IgD-negative memory B cell (primary cell): ENCODE results near the gene THSD4. TPM values are rescaled to one million over a fixed set of nuclear protein-coding genes. Genes with fewer than 3 reads are reported as not detected.

ENCODE experiments used
- H3K27ac Mint-ChIP-seq, 3 donors: one replicate each; pipeline ENCODE4 v1.8.0; 2020 to 2022; ENCODE audit warnings: mild to moderate bottlenecking in 3 of 3, mixed read lengths in 3 of 3, moderate library complexity in 1 of 3
- H3K27me3 Mint-ChIP-seq: one replicate; pipeline ENCODE4 v1.8.0; 2021; ENCODE audit warnings: mixed read lengths
- H3K36me3 Mint-ChIP-seq: one replicate; pipeline ENCODE4 v1.8.0; 2020; ENCODE audit warnings: mild to moderate bottlenecking, mixed read lengths
- H3K4me1 Mint-ChIP-seq, 3 donors: one replicate each; pipeline ENCODE4 v1.8.0; 2020 to 2022; ENCODE audit warnings: mixed read lengths in 3 of 3, mild to moderate bottlenecking in 1 of 3
- H3K4me3 Mint-ChIP-seq, 4 donors: one replicate each; pipeline ENCODE4 v1.8.0; 2020 to 2022; ENCODE audit warnings: mild to moderate bottlenecking in 4 of 4, mixed read lengths in 4 of 4, moderate library complexity in 3 of 4
- H3K9me3 Mint-ChIP-seq, 3 donors: one replicate each; pipeline ENCODE4 v1.8.0; 2020 to 2021; ENCODE audit warnings: mixed read lengths in 3 of 3, mild to moderate bottlenecking in 1 of 3
- polyA plus RNA-seq: library from polyadenylated mRNA; unstranded; fragments of 300-500 nt; fragmentation: Illumina TruSeq; gene quantifications from one replicate; pipeline ENCODE4 v1.2.3, GENCODE V29; 2021

The THSD4 gene
- polyA plus RNA-seq, 1 donor from 2014 or later: not detected

DNA sequence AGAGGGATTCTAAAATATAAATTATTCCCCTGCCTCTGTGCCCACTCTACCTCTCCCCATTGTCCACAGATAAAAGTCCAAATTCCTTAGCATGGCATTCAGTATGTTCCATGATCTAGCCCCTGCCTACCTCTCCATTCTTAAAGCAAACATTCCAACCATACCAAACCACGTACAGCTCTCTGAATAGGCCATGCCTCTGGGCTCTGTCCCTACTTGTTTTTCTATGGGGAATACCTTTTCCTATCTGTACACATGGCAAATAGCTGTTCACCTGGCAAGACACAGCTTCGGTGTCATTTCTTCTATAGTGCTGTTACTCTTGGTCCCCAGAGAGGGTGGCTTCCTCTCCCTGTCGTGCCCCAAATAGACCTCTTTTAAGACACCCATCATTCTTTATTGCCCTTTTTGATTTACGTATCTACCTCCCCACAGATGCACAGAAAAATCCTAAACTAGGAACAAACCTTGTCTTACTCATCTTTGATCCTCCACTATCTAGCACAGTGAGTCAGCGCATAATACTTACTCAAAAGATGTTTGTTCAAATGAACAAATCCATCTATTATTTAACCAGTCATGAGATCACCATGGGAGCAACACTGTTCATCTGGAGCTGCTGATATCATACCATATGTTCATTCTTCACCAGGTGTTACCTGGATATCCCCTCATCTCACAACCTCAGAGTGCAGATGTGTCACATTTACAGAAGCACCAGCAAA lies 329.8 kb downstream of the THSD4 start:
- Mint-ChIP-seq H3K4me3 (no peak overlapping the region), H3K27me3 (peaks cover 2% of the 10 kb centered on the region), H3K4me1 (peaks cover 0 to 5% (median 2%) of the 10 kb centered on the region in 3 donors), H3K36me3 (no peaks in the 10 kb centered on the region), H3K9me3 (no peaks in the 10 kb centered on the region), H3K27ac (no peak overlapping the region)

DNA sequence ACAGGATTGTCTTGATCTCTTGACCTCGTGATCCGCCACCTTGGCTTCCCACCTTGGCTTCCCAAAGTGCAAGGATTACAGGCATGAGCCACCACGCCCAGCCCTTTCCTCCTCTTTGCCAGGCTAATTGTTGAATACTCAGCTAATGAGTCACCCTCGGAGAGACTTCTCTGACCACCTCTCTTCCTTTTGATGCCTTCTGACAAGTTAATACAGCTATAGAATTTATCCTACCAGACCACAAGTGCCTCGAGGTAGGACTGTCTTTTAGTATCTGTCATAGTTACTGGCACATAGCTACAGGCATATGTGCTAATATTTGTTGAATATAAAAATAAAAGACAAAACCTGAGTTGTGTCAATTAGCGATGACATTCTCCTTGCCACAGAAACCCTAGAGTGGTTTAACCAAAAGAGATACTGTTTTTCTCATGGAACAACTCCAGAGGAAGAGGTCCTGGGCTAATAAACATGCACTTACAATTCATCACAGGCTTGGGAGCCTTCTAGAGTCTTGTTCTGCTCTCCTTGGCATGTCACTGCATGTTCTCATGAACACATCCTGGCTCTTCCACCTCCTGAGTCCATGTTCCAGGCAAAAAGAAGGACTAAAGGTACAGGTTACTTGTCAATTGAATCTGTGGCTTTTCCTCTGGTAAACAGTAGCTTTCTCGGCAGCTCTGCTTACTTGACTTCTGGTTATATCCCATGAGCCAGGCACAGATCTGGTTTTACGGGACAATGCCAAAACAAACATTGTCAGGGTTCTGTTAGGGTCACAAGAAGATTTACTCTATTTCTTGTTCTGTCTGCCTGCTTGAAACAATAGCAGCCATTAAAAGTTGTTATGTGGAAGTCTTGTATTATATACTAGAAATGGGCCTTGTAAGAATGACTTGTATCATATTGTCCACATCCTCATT lies 332.3 kb downstream of the THSD4 start:
- H3K4me3 Mint-ChIP-seq: no peak overlapping the region
- peaks cover 0 to 5% (median 0%) of the 10 kb centered on the region in 3 donors for H3K4me1 Mint-ChIP-seq
- H3K36me3 Mint-ChIP-seq: no peaks in the 10 kb centered on the region
- H3K9me3 Mint-ChIP-seq: no peaks in the 10 kb centered on the region
- H3K27ac Mint-ChIP-seq: no peak overlapping the region
- H3K27me3 Mint-ChIP-seq: no peaks in the 10 kb centered on the region

DNA sequence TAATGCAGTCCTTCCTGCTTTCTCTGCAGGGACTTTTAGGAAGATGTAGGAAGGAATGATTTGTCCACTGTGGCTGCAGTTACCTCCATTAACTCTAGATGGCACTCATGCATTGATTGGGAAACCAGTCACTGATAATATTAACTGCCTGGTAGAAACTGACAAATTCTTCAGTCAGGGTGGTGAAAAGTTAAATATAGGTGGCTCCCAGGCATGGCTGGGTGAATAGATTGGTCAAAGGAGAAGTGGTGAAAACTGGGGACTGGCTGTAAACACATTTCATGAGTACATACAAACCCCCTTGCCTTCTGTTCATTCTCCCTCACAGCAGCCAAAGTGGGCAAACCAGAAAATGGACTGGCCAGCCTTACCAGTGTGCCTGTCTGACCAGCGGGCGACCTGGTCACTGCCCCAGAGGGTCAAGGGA lies 333.4 kb downstream of the THSD4 start:
- H3K9me3 Mint-ChIP-seq: no peaks in the 10 kb centered on the region
- no peaks in the 10 kb centered on the region for H3K4me1 Mint-ChIP-seq
- H3K27ac Mint-ChIP-seq: no peak overlapping the region
- H3K27me3 Mint-ChIP-seq: no peaks in the 10 kb centered on the region
- H3K4me3 Mint-ChIP-seq: no peak overlapping the region
- H3K36me3 Mint-ChIP-seq: no peaks in the 10 kb centered on the region

DNA sequence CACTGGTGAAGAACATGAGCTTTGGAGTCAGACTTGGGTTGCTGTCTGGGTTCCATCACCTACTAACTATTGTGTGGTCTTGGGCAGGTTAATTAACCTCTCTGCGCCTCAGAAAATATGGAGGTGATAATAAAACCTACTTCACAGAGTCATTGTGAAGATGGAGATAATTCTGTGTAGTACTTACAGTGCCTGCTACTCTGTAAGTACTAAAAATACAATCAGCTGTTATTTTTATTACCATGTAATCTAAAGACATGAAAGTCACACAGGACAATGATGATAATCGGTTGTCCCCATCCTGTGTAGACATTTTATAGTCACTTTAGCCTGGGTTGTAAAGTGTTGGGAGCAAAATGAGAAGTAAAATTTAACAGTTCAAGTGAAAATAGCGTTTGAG lies 334.1 kb downstream of the THSD4 start:
- Mint-ChIP-seq H3K4me1 (no peaks in the 10 kb centered on the region), H3K4me3 (no peak overlapping the region), H3K36me3 (no peaks in the 10 kb centered on the region), H3K9me3 (no peaks in the 10 kb centered on the region), H3K27ac (no peak overlapping the region), H3K27me3 (no peaks in the 10 kb centered on the region)

DNA sequence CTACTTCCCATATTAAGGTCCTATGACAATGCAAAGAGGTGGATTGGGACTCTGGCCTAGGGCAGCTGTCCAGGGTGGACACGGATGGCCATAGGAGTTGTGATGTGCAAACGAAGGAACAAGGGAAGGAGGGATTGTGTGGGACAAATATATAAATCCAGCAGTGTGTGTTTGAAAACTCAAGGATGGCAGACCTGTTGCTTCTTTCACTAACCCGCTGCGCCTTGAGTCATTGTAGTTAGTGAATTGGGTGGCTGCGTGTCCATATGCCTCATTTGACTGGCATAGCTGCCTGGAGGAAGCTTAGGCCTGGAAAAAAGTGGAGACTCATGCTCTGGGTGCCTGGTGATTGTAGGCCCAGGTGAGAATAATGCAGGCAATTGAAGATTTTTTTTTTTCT lies 334.7 kb downstream of the THSD4 start:
- H3K27ac Mint-ChIP-seq: no peak overlapping the region
- no peaks in the 10 kb centered on the region for H3K27me3 Mint-ChIP-seq
- no peaks in the 10 kb centered on the region for H3K4me1 Mint-ChIP-seq
- H3K9me3 Mint-ChIP-seq: no peaks in the 10 kb centered on the region
- H3K36me3 Mint-ChIP-seq: no peaks in the 10 kb centered on the region
- H3K4me3 Mint-ChIP-seq: no peak overlapping the region

DNA sequence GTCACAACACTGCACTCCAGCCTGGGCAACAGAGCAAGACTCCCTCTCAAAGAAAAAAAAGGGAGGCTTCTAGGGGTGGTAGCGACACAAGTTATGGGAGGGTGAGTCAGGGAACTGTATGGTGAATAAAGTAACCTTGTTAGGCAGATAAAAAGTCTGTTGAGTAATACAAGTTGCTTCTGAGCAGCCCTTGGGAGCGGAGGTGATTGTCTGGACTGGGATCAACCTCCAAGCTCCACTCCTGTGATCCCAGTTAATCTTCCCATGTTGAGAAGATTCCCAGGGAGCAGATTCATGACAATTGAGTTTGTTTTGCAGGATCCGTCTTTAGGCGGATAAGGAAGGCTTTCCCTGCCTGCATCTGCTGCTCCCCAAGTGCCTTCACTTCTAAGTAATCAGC lies 335.9 kb downstream of the THSD4 start:
- H3K9me3 Mint-ChIP-seq: peaks cover 0 to 2% (median 0%) of the 10 kb centered on the region in 3 donors
- no peaks in the 10 kb centered on the region for H3K27me3 Mint-ChIP-seq
- H3K4me3 Mint-ChIP-seq: no peak overlapping the region
- H3K27ac Mint-ChIP-seq: no peak overlapping the region
- H3K36me3 Mint-ChIP-seq: no peaks in the 10 kb centered on the region
- H3K4me1 Mint-ChIP-seq: no peaks in the 10 kb centered on the region

DNA sequence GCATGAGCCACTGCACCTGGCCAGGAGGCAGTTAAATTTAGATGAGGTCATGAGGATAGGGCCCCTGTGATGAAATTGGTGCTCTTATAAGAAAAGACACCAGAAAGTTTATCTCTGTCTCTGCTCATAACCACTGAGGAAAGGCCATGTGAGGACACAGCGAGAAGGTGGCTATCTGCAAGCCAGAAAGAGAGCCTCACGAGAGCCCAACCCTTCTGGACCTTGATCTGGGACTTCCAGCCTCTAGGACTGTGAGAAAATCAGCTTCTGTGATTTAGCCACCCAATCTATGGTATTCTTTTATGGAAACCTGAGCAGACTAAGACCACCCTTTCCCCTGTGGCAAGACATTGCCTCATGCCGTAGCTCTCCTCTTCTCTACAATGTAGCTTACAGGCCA lies 337.6 kb downstream of the THSD4 start:
- Mint-ChIP-seq H3K27ac (no peak overlapping the region), H3K4me3 (no peak overlapping the region), H3K4me1 (no peaks in the 10 kb centered on the region), H3K36me3 (no peaks in the 10 kb centered on the region), H3K27me3 (no peaks in the 10 kb centered on the region), H3K9me3 (peaks cover 0 to 2% (median 0%) of the 10 kb centered on the region in 3 donors)

DNA sequence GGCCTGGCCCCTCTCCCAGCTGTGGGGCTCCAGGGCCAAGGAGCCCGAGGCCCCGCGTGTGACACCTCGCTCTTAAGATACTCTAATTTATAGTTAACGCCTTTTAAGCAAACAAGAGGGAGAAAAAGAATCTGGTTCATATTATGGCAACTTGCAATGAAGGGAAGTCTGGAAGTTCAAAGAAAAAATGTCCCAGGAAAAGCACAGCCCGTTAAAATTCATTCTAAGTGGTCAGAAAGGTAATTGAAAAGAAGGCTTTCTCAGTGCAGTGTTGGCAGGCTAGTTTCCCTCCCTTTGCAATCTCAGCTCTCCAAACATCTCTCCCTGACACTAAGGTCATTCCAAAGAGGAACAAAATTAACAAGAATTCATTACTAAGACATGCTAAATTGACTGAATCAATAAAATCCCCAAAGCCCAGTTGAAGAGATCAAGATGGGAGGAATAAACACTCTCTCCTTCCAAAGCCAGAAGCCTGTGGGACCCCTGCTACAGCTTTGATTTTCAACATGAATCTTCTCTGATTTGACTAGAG lies 339.3 kb downstream of the THSD4 start:
- no peaks in the 10 kb centered on the region for H3K27me3 Mint-ChIP-seq
- no peak overlapping the region for H3K4me3 Mint-ChIP-seq
- H3K9me3 Mint-ChIP-seq: peaks cover 0 to 2% (median 0%) of the 10 kb centered on the region in 3 donors
- H3K4me1 Mint-ChIP-seq: no peaks in the 10 kb centered on the region
- H3K27ac Mint-ChIP-seq: no peak overlapping the region
- no peaks in the 10 kb centered on the region for H3K36me3 Mint-ChIP-seq

DNA sequence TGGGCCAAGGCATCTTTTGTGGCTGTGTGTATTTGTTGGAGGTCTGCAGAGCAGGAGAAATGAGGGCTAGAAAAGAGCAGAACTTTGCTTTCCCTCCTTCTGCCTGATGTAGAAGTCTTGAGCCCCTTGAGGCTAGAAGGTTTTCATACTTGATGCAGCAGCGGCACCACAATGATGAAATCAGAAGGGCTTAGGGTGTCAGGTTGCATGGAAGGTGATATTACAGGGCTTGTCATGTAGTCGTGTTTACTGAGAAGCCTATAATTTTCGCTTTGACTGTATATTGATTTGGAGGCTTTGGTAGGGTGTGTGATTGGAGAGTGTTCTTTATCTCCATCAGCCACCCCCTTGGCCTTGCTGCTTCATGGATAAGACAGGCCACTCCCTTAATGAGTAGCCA lies 339.8 kb downstream of the THSD4 start:
- no peaks in the 10 kb centered on the region for H3K27me3 Mint-ChIP-seq
- H3K4me1 Mint-ChIP-seq: no peaks in the 10 kb centered on the region
- no peak overlapping the region for H3K4me3 Mint-ChIP-seq
- peaks cover 0 to 2% (median 0%) of the 10 kb centered on the region in 3 donors for H3K9me3 Mint-ChIP-seq
- H3K27ac Mint-ChIP-seq: no peak overlapping the region
- no peaks in the 10 kb centered on the region for H3K36me3 Mint-ChIP-seq

DNA sequence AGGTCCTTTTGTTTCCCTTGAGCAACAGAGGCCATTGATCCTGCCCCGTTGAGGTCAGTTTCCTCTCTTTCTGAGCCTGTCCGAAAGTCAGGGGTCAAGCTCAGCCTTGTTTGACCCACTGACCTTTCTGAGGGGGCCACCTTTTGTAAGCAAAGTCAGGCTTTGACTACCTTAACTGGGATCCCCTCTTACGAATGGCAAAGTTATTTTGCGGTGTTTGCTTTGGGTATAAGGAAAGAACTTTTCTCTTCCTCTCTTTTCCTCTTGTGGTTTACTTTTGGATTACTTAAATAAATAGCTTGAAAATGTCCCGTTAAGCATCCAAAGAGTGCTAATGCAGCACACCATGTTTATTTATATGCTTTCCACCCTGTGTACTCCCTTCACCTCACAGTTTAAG lies 340.6 kb downstream of the THSD4 start:
- Mint-ChIP-seq H3K27me3 (no peaks in the 10 kb centered on the region), H3K4me3 (no peak overlapping the region), H3K36me3 (no peaks in the 10 kb centered on the region), H3K4me1 (no peaks in the 10 kb centered on the region), H3K9me3 (peaks cover 0 to 3% (median 2%) of the 10 kb centered on the region in 3 donors), H3K27ac (no peak overlapping the region)

DNA sequence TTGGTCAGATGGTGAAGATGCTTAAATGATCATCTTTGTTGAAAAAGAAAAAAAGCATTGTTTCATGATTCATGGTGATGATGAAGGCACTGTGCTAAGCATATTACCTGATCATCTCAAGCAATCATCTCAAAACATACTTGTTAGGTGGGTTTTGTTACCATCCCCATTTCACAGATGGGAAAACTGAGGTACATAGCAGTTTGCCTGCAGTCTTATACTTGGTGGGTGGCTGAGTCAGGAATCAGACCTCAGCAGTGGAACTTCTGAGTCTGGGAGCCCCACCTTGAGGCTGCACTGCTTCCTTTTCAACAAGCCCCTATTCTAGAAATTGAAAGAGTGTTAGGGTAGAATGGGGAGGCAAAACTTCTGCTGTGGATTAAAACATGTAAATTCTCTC lies 341.1 kb downstream of the THSD4 start:
- no peak overlapping the region for H3K27ac Mint-ChIP-seq
- peaks cover 3% of the 10 kb centered on the region for H3K36me3 Mint-ChIP-seq
- H3K27me3 Mint-ChIP-seq: no peaks in the 10 kb centered on the region
- peaks cover 0 to 3% (median 2%) of the 10 kb centered on the region in 3 donors for H3K9me3 Mint-ChIP-seq
- H3K4me1 Mint-ChIP-seq: no peaks in the 10 kb centered on the region
- H3K4me3 Mint-ChIP-seq: no peak overlapping the region

DNA sequence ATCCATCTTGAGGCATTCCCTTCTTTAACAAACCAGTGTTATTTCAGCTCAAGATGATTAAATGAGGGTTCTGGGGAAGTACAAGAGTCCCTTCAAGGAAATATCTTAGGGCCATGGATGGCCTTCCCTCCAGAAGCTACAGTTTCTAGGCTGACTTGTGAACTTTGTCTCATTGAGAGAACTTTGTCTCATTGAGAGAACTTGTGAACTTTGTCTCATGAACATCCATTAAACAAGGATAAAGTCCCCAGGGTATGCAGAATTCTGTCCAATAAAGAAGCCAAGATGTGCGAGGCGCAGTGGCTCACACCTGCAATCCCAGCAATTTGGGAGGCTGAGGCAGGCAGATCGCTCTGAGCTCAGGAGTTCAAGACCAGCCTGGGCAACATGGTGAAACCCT lies 341.5 kb downstream of the THSD4 start:
- Mint-ChIP-seq H3K27me3 (no peaks in the 10 kb centered on the region), H3K27ac (no peak overlapping the region), H3K36me3 (peaks cover 3% of the 10 kb centered on the region), H3K9me3 (peaks cover 0 to 3% (median 2%) of the 10 kb centered on the region in 3 donors), H3K4me3 (no peak overlapping the region), H3K4me1 (no peaks in the 10 kb centered on the region)

DNA sequence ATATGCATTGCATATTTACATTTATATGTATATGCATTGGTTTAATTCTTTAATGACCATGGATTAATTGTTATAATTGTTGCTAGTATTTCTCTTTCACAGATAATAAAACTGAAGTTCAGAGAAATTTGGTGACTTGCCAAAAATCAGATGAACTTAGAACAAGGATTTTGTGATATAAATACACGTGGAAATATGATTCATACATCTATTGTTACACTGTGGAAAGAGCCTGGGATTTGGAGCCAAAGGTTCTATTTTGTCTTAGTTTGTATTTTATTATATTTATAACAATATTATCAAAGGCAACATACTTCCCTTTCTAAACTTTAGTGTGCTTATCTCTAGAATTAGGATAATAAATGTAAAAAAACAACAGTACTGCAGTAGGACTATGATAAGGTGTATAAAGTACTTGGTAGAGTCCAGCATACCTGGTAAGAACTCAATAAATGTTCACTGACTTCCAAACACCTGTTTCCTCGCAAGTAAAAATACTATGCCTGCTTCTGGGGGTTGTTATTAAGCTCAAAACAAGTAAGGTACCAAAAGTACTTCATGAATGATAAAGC lies 342.9 kb downstream of the THSD4 start:
- no peak overlapping the region for H3K4me3 Mint-ChIP-seq
- H3K27ac Mint-ChIP-seq: no peak overlapping the region
- no peaks in the 10 kb centered on the region for H3K27me3 Mint-ChIP-seq
- peaks cover 3% of the 10 kb centered on the region for H3K36me3 Mint-ChIP-seq
- H3K9me3 Mint-ChIP-seq: peaks cover 0 to 3% (median 2%) of the 10 kb centered on the region in 3 donors
- no peaks in the 10 kb centered on the region for H3K4me1 Mint-ChIP-seq

DNA sequence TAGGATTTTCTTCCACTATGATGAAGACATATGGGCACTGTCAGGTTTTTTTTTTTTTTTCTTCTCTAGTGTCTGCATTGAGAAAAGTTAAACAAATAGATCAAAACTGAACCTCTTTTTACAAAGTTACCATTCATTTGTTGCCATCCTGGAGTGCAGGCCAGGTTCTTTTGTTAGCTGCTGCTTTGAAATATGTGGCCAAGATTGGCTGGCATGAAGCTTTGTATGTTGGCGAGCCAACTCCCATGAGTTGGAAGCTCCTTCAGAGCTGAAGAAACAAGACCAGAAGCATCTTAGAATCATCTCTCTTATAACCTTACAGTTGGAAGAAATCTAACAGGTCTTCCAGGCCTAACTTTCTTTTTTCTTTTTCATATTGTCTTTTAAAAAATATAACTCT lies 346.5 kb downstream of the THSD4 start:
- Mint-ChIP-seq H3K9me3 (peaks cover 0 to 3% (median 0%) of the 10 kb centered on the region in 3 donors), H3K4me3 (no peak overlapping the region), H3K27ac (no peak overlapping the region), H3K27me3 (no peaks in the 10 kb centered on the region), H3K36me3 (peaks cover 3% of the 10 kb centered on the region), H3K4me1 (no peaks in the 10 kb centered on the region)

DNA sequence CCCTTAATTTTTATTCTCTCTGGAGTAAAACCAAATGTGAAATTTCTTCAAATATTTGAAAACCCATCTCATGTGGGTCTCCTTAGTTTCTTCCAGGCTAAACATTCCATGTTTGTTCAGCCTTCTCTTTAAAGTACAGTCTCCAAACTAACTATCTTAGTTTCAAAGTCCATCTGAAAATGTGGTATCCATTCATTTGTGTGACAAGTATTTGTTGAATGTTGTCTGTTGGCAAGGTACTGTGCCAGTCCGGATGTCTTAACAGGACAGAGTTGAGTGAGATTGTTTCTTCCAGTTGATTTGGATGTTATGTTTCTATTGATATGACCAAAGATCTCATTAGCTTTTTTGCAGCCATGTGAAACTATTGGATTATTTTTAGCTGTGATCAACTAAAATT lies 347.4 kb downstream of the THSD4 start:
- Mint-ChIP-seq H3K27me3 (no peaks in the 10 kb centered on the region), H3K9me3 (peaks cover 0 to 4% (median 0%) of the 10 kb centered on the region in 3 donors), H3K4me1 (no peaks in the 10 kb centered on the region), H3K36me3 (peaks cover 3% of the 10 kb centered on the region), H3K4me3 (no peak overlapping the region), H3K27ac (no peak overlapping the region)
